HG03025 (cell line): ENCODE data around the gene GAK.

Experiments
- ATAC-seq: cut with Tn5 transposase; IDR thresholded peaks from one replicate; pipeline ENCODE4 v1.9.1; 2021; ENCODE audit warnings: mild to moderate bottlenecking, moderate library complexity; ENCODE audit not compliant: unreplicated experiment, low FRiP score

The GAK gene

DNA sequence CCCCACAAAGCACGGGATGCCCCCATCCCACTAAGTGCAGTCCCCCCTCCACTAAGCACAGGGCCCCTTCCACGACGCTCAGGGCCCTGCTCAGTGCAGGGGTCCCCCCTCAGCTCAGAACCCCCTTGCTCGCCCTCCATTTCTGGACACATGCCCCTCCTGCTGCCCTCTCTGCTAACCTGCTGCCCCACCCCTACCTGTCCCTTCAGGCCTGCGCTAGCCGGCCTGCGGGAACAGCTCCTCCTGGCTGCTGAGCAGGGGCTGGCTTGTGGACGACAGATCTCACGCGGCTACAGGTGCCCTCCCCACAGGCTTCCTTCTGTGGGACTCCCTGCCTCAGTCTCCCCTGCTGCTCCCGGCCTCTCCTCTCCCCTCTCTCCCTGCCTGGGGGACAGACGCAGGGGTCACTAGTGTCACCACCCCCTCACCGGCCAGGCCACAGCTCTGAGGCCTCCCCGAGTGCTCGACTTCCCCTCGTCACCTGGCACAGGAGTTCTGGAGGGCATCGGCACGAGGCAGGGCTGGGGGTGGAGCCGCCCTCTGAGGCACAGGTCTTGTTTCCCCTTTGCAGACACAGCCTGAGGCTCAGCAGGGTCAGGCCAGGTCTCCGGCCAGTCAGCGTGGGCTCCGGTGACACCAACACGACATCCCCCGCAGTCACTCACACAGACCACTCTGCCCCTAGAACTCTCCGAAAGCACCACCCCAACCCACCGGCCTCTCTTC, 21.6 kb downstream of the GAK start:
- no peak for ATAC-seq

GRCh38 chr4:909821-910220, 22.3 kb downstream of the GAK start:
- ATAC-seq, result no peak

GRCh38 chr4:909131-909571, 23.0 kb downstream of the GAK start:
- ATAC-seq, result no peak

- ATAC-seq, result no peak
Measured at GRCh38 chr4:907691-908425, 24.3 kb downstream of the GAK start.

GRCh38 chr4:907103-907400, 25.1 kb downstream of the GAK start:
- no peak for ATAC-seq

DNA sequence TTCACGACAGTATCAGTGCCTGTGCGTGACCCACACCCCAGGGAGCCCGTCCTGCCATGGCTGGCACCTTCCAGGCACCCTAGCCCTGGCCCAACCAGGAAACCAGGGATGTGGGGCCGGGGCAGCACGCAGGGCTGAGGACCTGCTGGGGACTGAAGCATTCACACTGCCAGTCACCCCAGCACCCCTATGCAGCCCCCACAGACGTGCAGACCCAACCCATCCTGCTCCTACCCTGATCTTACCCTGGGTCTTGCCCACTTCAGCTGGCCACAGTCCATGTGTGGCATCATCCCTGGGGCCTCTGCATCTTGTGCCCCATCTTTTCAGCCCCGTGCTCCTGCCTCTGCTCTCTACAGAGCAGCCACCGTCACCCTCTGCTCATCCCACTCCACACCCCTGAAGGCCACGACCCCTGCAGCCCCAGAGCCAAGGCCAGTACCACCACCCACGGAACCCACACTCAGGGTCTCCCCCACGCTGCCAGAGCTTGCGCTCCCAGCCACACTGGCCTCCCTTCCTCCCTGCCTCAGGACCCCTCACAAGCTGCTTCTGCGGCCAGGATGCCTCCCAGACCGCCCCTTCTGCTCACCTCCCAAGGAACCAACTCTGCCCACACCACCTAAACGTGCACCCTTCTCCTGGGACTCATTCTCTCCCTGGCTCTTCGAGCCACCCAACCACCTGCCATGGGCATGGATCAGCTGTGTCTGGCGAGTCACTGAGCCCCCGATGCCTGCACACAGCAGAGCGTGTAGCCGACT, 25.6 kb downstream of the GAK start:
- ATAC-seq, result no peak

DNA sequence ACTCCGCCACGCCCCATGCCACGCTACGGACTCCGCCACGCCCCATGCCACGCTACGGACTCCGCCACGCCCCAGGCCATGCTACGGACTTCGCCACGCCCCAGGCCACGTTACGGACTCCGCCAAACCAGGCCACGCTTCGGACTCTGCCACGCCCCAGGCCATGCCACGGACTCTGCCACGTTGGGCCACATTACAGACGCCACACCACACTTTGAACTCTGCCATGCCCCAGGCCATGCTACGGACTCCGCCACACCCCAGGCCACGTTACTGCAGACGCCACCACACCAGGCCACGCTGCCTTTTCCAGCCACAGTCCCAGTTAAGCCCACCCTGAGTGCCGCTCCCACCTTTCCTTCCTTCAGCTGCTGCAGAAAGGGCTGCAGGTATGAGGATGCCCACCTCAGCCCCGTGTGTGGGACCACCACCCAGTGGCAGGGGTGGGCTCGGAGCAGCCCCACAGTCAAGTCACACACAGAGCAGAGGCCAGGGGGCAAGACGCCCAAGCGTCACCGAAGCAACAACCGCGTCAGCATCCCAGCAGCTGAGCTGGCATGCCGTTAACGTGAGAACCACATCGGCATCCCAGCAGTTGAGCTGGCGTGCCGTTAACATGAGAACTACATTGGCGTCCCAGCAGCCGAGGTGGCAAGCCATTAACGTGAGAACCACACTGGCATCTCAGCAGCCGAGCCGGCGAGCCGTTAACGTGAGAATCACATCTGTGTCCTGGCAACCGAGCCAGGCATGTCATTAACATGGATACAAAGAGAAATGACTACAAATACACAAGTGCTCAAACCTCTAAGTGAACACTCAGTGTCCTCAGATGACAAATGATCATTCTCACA, 26.4 kb downstream of the GAK start:
- no peak for ATAC-seq

- no peak for ATAC-seq
Measured at GRCh38 chr4:903066-904046, 28.8 kb downstream of the GAK start.

DNA sequence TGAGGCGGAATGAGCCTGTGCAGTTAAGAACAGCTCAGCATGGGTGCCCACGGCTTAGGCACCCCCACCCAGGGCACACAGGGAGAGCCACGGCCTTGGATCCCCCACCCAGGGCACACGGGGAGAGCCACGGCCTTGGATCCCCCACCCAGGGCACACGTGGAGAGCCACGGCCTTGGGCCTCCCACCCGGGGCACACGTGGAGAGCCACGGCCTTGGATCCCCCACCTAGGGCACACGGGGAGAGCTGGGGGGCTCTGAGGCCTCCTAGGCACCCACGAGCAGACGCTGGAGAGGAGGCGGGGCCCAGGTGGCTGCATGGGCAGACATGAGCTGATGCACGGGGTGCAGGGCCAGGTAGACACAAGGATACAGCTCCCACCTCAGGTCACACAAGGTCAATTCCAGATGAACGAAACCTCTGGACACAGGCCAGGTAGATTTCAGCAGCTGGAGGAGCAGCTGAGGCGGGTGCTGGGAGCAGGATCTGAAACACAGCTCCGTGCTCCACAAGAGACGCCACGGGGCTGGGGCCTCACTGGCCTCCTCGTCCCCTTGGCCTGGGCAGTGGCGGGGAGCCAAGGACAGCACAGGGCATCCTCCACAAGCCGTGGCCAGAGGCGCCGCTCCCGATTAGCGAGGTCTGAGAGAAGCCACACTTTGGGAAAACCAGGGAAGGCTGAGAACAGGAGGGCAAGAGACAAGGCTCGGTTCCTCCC, 30.8 kb downstream of the GAK start:
- no peak for ATAC-seq

DNA sequence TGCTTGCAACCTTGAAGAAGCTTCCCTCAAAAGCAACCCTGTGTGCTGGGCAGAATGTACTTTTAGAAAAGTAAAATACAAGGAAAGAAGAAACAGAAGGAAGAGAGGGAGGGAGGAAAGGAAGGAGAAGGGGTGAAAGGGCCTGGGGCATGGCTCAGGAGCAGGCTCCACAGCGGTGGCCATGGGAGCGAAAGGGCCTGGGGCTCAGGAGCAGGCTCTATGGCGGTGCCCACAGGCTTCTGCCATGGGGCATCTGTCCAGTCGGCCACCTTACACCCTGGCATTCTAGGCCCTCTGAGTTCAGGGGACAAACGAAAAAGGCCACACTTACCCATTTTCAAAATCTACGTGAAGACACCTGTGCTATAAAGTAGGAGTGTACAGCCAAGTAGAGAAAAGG, 31.4 kb downstream of the GAK start:
- ATAC-seq, result no peak

DNA sequence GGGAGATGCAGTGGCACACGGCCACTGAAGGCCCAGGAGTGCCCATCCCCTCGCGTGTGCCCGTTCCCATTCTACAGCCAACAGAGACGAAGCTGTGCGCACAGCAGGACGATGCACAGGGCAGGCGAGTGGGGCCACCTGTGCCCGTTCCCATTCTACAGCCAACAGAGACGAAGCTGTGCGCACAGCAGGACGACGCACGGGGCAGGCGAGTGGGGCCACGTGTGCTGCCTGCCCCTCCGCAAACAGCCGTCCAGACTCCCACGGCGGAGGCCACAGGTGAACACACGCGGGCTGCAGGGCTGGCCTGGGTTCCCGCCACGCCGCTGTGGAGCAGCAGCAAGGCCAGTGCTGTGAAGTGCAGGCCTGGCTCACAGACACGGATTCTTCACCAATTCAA, 32.0 kb downstream of the GAK start:
- no peak for ATAC-seq

GRCh38 chr4:899556-899906, 32.6 kb downstream of the GAK start:
- ATAC-seq, result no peak

DNA sequence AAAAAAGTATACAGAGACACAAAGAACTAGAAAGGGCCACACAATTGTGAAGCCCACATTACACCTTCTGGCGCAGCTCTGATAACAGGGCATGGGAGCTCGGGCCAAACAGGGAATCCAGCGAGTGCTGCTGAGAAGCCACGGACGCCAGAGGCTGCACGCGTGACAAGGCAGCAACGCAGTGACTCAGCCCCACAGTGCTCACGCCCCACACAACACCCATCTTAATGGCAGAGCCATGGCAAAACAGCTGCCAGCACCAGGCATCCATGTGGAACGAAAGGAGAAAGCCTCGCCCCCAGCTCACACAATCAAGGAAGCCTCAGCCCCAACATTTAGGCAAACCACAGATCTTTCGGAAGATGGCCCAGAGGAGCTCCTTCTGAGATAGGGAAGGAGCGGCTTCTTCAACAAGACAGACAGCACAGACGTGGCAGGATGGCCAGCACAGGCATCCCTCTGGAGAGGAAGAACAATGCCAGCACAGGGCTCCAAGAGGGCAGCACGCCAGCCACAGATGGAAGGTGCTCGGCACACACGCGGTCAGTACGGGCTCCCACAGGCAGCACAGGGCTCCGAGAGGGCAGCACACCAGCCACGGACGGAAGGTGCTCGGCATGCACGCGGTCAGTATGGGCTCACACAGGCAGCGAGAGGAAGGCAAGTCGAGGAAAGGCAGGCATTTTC, 33.1 kb downstream of the GAK start:
- ATAC-seq, result no peak

GRCh38 chr4:898123-898522, 34.0 kb downstream of the GAK start:
- no peak for ATAC-seq

DNA sequence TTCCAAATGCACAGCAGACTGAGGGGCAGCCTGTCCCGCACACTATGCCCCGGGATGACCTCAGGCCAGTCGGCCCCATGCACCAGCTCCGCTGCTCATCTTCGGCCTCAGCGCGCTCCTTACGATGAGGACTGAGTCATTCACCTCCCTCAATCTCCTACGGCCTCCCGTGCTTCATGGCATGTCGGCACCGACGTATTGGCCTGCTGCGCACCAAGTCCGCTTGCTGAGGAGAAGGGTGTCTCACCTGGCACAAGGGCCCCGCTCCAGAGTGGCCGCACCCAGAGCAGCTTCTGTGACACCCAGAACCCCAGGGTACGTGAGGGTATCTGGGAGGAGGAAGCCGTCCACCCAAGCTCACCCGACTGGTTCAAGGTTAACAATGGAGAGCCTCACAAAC, 35.5 kb downstream of the GAK start:
- no peak for ATAC-seq

DNA sequence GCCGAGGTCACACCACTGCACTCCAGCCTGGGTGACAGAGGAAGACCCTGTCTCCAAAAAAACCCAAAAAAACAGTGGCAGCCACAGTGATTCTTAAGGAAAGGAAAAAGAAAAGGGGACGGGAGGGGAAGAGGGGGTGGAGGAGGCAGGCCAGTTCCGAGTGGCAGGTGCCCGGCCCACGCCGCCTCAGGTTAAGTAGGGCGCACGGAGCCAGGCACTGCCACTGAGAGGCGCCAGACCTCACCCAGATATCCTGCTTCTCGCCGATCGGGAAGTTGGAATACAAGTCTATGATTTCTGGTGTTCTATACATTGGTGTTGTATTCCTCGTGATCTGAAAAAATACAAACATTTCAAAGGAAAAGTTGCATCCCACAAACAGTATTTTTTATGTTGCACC, 35.9 kb downstream of the GAK start:
- ATAC-seq, result no peak

DNA sequence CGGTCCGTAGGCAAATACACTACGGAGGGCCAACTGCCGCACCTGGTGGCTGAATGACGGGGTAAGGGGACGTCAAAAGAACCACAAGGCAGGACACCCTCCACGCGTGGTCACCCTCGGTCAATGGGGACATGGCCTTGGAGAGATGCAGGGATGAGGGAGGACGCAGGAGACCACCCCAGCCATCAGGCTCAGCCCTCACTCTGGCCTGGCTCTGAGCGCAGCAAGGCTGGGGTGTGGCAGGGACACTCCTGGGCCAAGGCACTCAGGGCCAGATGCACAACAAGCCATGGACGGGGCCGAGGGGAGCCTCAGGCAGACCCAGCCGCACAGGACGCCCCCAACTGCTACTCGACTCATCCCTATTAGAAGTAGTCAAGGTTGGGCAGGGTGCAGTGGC, 36.5 kb downstream of the GAK start:
- ATAC-seq, result no peak

- ATAC-seq, result no peak
Measured at GRCh38 chr4:893995-894705, 38.0 kb downstream of the GAK start.
